ENCODE results near the gene SOX9.

DNA sequence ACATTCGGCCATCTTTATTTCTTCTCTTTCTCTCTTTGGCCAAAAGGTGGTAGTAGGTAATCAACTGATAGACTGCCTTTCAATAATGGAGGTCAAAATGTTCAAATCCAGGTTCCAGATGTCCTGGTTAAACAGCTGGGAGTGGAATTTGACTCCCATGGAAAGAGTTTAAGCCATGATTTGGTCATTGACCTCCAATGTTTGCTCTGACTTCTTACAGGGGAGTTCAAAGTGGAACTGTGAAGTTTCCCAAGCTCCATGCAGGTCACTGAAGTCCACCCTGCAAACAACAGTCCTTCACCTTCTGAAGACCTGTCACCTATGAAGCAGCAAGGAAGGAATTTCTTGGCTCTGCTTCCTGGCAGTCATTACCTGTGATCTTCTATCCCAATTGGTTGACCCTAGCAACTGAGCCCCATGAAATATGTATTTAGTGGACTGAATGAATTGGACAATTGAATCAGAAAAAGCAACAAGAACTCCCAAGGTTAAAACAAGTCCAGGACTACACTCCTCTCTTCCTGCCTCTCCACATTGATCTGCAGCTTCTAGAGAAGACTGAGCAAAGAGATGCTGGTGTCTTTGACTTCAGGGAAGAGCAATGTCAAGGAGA is 28.0 kb upstream of the SOX9 start:
- TF ChIP-seq FOXK2 (IDR thresholded peaks at IDR 0.05) (no peak), HDGF (IDR thresholded peaks at IDR 0.05; ENCODE audit: borderline replicate concordance) (no peak), NFRKB (IDR thresholded peaks at IDR 0.05) (no peak), ZNF384 (IDR thresholded peaks at IDR 0.05) (no peak), TARDBP (IDR thresholded peaks at IDR 0.05) (no peak), BHLHE40 (IDR thresholded peaks at IDR 0.05; ENCODE audit: borderline replicate concordance) (no peak)
- TF ChIP-seq, protein P1, sequence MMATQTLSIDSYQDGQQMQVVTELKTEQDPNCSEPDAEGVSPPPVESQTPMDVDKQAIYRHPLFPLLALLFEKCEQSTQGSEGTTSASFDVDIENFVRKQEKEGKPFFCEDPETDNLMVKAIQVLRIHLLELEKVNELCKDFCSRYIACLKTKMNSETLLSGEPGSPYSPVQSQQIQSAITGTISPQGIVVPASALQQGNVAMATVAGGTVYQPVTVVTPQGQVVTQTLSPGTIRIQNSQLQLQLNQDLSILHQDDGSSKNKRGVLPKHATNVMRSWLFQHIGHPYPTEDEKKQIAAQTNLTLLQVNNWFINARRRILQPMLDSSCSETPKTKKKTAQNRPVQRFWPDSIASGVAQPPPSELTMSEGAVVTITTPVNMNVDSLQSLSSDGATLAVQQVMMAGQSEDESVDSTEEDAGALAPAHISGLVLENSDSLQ (IDR thresholded peaks at IDR 0.05): no peak
